Liver (tissue), 9 donors: ENCODE results near the gene RASEF. TPM values are rescaled to one million over a fixed set of nuclear protein-coding genes. Genes with fewer than 3 reads are reported as not detected.
"Not testable (repeated sequence)": the region's sequence is repeated elsewhere in the genome, so short reads cannot be mapped to it uniquely, and the experiment has no call there.

Experiments used
- DNase-seq: peaks from one replicate; pipeline ENCODE4 v3.0.0-alpha.2; 2017; ENCODE audit warnings: low spot score
- H3K27ac ChIP-seq, 2 donors: one replicate each; pipeline ENCODE4 v1.7.0; 2013; ENCODE audit warnings: inconsistent platforms in 2 of 2, low read length in 2 of 2, control low read depth in 1 of 2, low read depth in 1 of 2, mild to moderate bottlenecking in 1 of 2
- H3K27me3 ChIP-seq, 4 donors: one replicate each; pipeline versions ENCODE4 v1.6.1 to v1.7.0; 2013; ENCODE audit warnings: low read length in 3 of 4, inconsistent platforms in 1 of 4, mild to moderate bottlenecking in 1 of 4, moderate library complexity in 1 of 4; ENCODE audit not compliant: control insufficient read depth in 4 of 4, insufficient read depth in 4 of 4
- H3K36me3 ChIP-seq, 4 donors: one replicate each; pipeline versions ENCODE4 v1.6.1 to v1.7.0; 2013; ENCODE audit warnings: low read length in 3 of 4, mild to moderate bottlenecking in 3 of 4, low read depth in 1 of 4, moderate library complexity in 1 of 4; ENCODE audit not compliant: control insufficient read depth in 4 of 4, insufficient read depth in 3 of 4
- H3K4me1 ChIP-seq, 4 donors: one replicate each; pipeline versions ENCODE4 v1.6.1 to v1.7.0; 2013; ENCODE audit warnings: low read length in 3 of 4, mild to moderate bottlenecking in 3 of 4, moderate library complexity in 1 of 4; ENCODE audit not compliant: control insufficient read depth in 4 of 4, insufficient read depth in 4 of 4
- H3K4me3 ChIP-seq, 3 donors: one replicate each; pipeline versions ENCODE4 v1.6.1 to v1.7.0; 2013; ENCODE audit warnings: low read length in 3 of 3, control low read depth in 1 of 3, low read depth in 1 of 3, mild to moderate bottlenecking in 1 of 3
- H3K9ac ChIP-seq, 2 donors: one replicate each; pipeline ENCODE4 v1.7.0; 2013; ENCODE audit warnings: low read length in 2 of 2, mild to moderate bottlenecking in 2 of 2, moderate library complexity in 2 of 2, control low read depth in 1 of 2, low read depth in 1 of 2
- H3K9me3 ChIP-seq, 4 donors: one replicate each; pipeline versions ENCODE4 v1.6.1 to v1.7.0; 2013; ENCODE audit warnings: low read length in 3 of 4; ENCODE audit not compliant: control insufficient read depth in 4 of 4
- CTCF ChIP-seq: fragments of 150-350 bp; IDR thresholded peaks from 2 replicates; pipeline ENCODE4 v1.5.1; 2017; ENCODE audit warnings: improper control_type of control experiment, low read depth, low read length; ENCODE audit not compliant: missing input control
- EGR1 ChIP-seq, 2 donors: IDR thresholded peaks; 2 replicates each; pipeline ENCODE4 v1.6.1; 2016 to 2018; ENCODE audit warnings: antibody characterized with exemption in 2 of 2, low read depth in 2 of 2
- FOXA1 ChIP-seq: IDR thresholded peaks from 2 replicates; pipeline ENCODE4 v1.6.1; 2016; ENCODE audit warnings: antibody characterized with exemption
- FOXA2 ChIP-seq: IDR thresholded peaks from 2 replicates; pipeline ENCODE4 v1.6.1; 2016; ENCODE audit warnings: antibody characterized with exemption
- GABPA ChIP-seq, 2 donors: IDR thresholded peaks in 1 of 2; conservative IDR thresholded peaks in 1 of 2; 2 replicates each; pipeline ENCODE4 v1.6.1; 2016; ENCODE audit warnings: antibody characterized with exemption in 2 of 2, mild to moderate bottlenecking in 1 of 2, moderate library complexity in 1 of 2
- HNF4A ChIP-seq, 2 donors: conservative IDR thresholded peaks; 2 replicates each; pipeline ENCODE4 v1.6.1; 2016; ENCODE audit warnings: antibody characterized with exemption in 2 of 2, mild to moderate bottlenecking in 2 of 2
- HNF4G ChIP-seq: IDR thresholded peaks from 2 replicates; pipeline ENCODE4 v1.6.1; 2016; ENCODE audit warnings: antibody characterized with exemption
- JUND ChIP-seq, 2 donors: IDR thresholded peaks; 2 replicates each; pipeline ENCODE4 v1.6.1; 2016; ENCODE audit warnings: antibody characterized with exemption in 2 of 2
- MAX ChIP-seq: IDR thresholded peaks from 2 replicates; pipeline ENCODE4 v1.6.1; 2016; ENCODE audit warnings: antibody characterized with exemption
- NR2F2 ChIP-seq: IDR thresholded peaks from 2 replicates; pipeline ENCODE4 v1.6.1; 2016; ENCODE audit warnings: antibody characterized with exemption
- RAD21 ChIP-seq, 2 donors: IDR thresholded peaks; 2 replicates each; pipeline ENCODE4 v1.6.1; 2016; ENCODE audit warnings: antibody characterized with exemption in 2 of 2, mild to moderate bottlenecking in 2 of 2
- REST ChIP-seq: IDR thresholded peaks from 2 replicates; pipeline ENCODE4 v1.6.1; 2016; ENCODE audit warnings: antibody characterized with exemption, mild to moderate bottlenecking
- RXRA ChIP-seq, 2 donors: IDR thresholded peaks; 2 replicates each; pipeline ENCODE4 v1.6.1; 2017 to 2018; ENCODE audit warnings: antibody characterized with exemption in 2 of 2, mild to moderate bottlenecking in 1 of 2
- SP1 ChIP-seq: IDR thresholded peaks from 2 replicates; pipeline ENCODE4 v1.6.1; 2018; ENCODE audit warnings: antibody characterized with exemption, mild to moderate bottlenecking
- YY1 ChIP-seq: IDR thresholded peaks from 2 replicates; pipeline ENCODE4 v1.6.1; 2016; ENCODE audit warnings: antibody characterized with exemption, mild to moderate bottlenecking
- WGBS: extraction: QIAGEN DNeasy Blood & Tissue Kit; methylation state at CpG from one replicate; pipeline ENCODE4 v1.1.7; 2013; 5-methylcytosine and 5-hydroxymethylcytosine counted together
- polyA plus RNA-seq, 2 donors: library from polyadenylated mRNA; stranded (reverse) in 1 of 2; unstranded in 1 of 2; fragments of 200-250 nt in 1 of 2; fragments of >200 nt in 1 of 2; fragmentation: Nextera tagmentation in 1 of 2; extraction: Ambion mirVana in 1 of 2; gene quantifications; one replicate each; pipeline versions ENCODE4 v1.2.1 to v1.2.3, GENCODE V29; 2013 to 2015
- total RNA-seq, 2 donors: library from RNA; depleted of rRNA; stranded (reverse); fragments of >200 nt; gene quantifications; one replicate each; pipeline ENCODE4 v1.2.3, GENCODE V29; 2014
- donor health status: healthy.
- donor health status: healthy.
- donor health status: healthy.
- donor health status: healthy.
- donor health status: healthy.

The RASEF gene
- total and polyA plus RNA-seq, 4 donors: 0.14 to 1.5 (median 0.39) TPM

GRCh38 chr9:82938426-82939218 is 124.3 kb downstream of the RASEF start:
- Histone ChIP-seq H3K27ac (no peak overlapping the region), H3K9ac (no peak overlapping the region), H3K36me3 (no peaks in the 10 kb centered on the region), H3K4me1 (no peaks in the 10 kb centered on the region), H3K9me3 (no peaks in the 10 kb centered on the region), H3K27me3 (peaks cover 0 to 3% (median 0%) of the 10 kb centered on the region in 4 donors), H3K4me3 (no peak overlapping the region)
- TF ChIP-seq MAX: no peak
- TF ChIP-seq HNF4G: no peak
- TF ChIP-seq SP1: no peak
- no peak for TF ChIP-seq EGR1 (IDR thresholded peaks at IDR 0.05; ENCODE audit: low read depth in 2 of 2)
- TF ChIP-seq GABPA (IDR thresholded peaks at IDR 0.05 in 1 of 2, conservative IDR thresholded peaks at IDR 0.05 in 1 of 2): no peak
- TF ChIP-seq RXRA (IDR thresholded peaks at IDR 0.05): no peak
- no peak for TF ChIP-seq HNF4A (conservative IDR thresholded peaks at IDR 0.05)
- no peak for TF ChIP-seq FOXA1
- TF ChIP-seq FOXA2: no peak
- TF ChIP-seq YY1: no peak
- no peak for TF ChIP-seq JUND (IDR thresholded peaks at IDR 0.05)
- TF ChIP-seq NR2F2: no peak
- TF ChIP-seq RAD21 (IDR thresholded peaks at IDR 0.05): no peak
- TF ChIP-seq CTCF: no peak
- no peak for TF ChIP-seq REST
- 79% methylated on average over 3 of the region's 3 CpGs for WGBS
- no peak for DNase-seq

GRCh38 chr9:82936561-82936960 is 126.4 kb downstream of the RASEF start:
- not testable (repeated sequence) for H3K9me3 ChIP-seq, H3K27me3 ChIP-seq, H3K9ac ChIP-seq, DNase-seq, H3K27ac ChIP-seq, H3K4me3 ChIP-seq, H3K4me1 ChIP-seq, H3K36me3 ChIP-seq
- WGBS: 93% methylated on average over 7 of the region's 7 CpGs
